ENCODE data around the gene TSPEAR.

GRCh38 chr21:44512496-44513388, 198.6 kb downstream of the TSPEAR start:
- TF ChIP-seq CTCF (IDR thresholded peaks at IDR 0.05; ENCODE audit: low read depth, low read length, poor library complexity, severe bottlenecking) (no peak), EZH2phosphoT487 (IDR thresholded peaks at IDR 0.05; ENCODE audit: borderline replicate concordance, low read length) (no peak)

Measured in DOHH2 (cell line).